HG03139 (cell line): Measurements from ENCODE around the gene SEC14L5.

Experiments
- ATAC-seq: cut with Tn5 transposase; IDR thresholded peaks from one replicate; pipeline ENCODE4 v1.9.1; 2021; ENCODE audit not compliant: unreplicated experiment

The SEC14L5 gene

GRCh38 chr16:4957720-4958509, at the start of gene SEC14L5:
TSS of gene SEC14L5 (plus strand) at chr16:4958330. CDS start at chr16:4959324, 994 bp downstream.
- peak; percentile 64 for ATAC-seq

GRCh38 chr16:4908854-4909401, 49.2 kb upstream of the SEC14L5 start:
- ATAC-seq, result no peak

- ATAC-seq, result no peak
Observed at GRCh38 chr16:4909825-4910224, 48.3 kb upstream of the SEC14L5 start.

GRCh38 chr16:4910828-4911227, 47.3 kb upstream of the SEC14L5 start:
- no peak for ATAC-seq

GRCh38 chr16:4911970-4912386, 46.2 kb upstream of the SEC14L5 start:
- ATAC-seq, result no peak

- ATAC-seq, result no peak
Observed at GRCh38 chr16:4913130-4913773, 44.9 kb upstream of the SEC14L5 start.

GRCh38 chr16:4913774-4914525, 44.2 kb upstream of the SEC14L5 start:
- ATAC-seq, result no peak

GRCh38 chr16:4914528-4915225, 43.5 kb upstream of the SEC14L5 start:
- ATAC-seq, result no peak

GRCh38 chr16:4915226-4915761, 42.8 kb upstream of the SEC14L5 start:
- no peak for ATAC-seq

- ATAC-seq, result no peak
Observed at GRCh38 chr16:4917117-4917516, 41.0 kb upstream of the SEC14L5 start.

- ATAC-seq, result no peak
Observed at GRCh38 chr16:4918781-4919251, 39.3 kb upstream of the SEC14L5 start.

- no peak for ATAC-seq
Observed at GRCh38 chr16:4920826-4921225, 37.3 kb upstream of the SEC14L5 start.

GRCh38 chr16:4922721-4923342, 35.3 kb upstream of the SEC14L5 start:
- ATAC-seq, result no peak

GRCh38 chr16:4923853-4924252, 34.3 kb upstream of the SEC14L5 start:
- ATAC-seq, result no peak

GRCh38 chr16:4924593-4925292, 33.4 kb upstream of the SEC14L5 start:
- no peak for ATAC-seq

- no peak for ATAC-seq
Observed at GRCh38 chr16:4925293-4925607, 32.9 kb upstream of the SEC14L5 start.

GRCh38 chr16:4925791-4926190, 32.3 kb upstream of the SEC14L5 start:
- ATAC-seq, result no peak

GRCh38 chr16:4926928-4927327, 31.2 kb upstream of the SEC14L5 start:
- ATAC-seq, result no peak

GRCh38 chr16:4927661-4928060, 30.5 kb upstream of the SEC14L5 start:
- no peak for ATAC-seq

GRCh38 chr16:4928227-4928626, 29.9 kb upstream of the SEC14L5 start:
- no peak for ATAC-seq
